Hematopoietic multipotent progenitor cell treated with erythropoietin and hydrocortisone succinate and interleukin-3 and kit ligand, for 4 days (in vitro differentiated cells): Measurements from ENCODE around the gene ITCH.

ENCODE experiments used
- DNase-seq: peaks from one replicate; pipeline ENCODE4 v3.0.0-alpha.2; 2015

The ITCH gene

GRCh38 chr20:34535857-34536256 lies 172.8 kb downstream of the ITCH start:
- no peak for DNase-seq

- peak; percentile 70 for DNase-seq
Measured at GRCh38 chr20:34536798-34537394, 173.8 kb downstream of the ITCH start.

- no peak for DNase-seq
Measured at GRCh38 chr20:34537651-34538050, 174.6 kb downstream of the ITCH start.

- peak; percentile 72 for DNase-seq
Measured at GRCh38 chr20:34538671-34539123, 175.6 kb downstream of the ITCH start.

- no peak for DNase-seq
Measured at GRCh38 chr20:34539756-34540155, 176.7 kb downstream of the ITCH start.

- DNase-seq, result no peak
Measured at GRCh38 chr20:34540596-34541263, 177.7 kb downstream of the ITCH start.

- no peak for DNase-seq
Measured at GRCh38 chr20:34541264-34541901, 178.3 kb downstream of the ITCH start.

GRCh38 chr20:34541917-34542316 lies 178.8 kb downstream of the ITCH start:
- no peak for DNase-seq

GRCh38 chr20:34542439-34542838 lies 179.4 kb downstream of the ITCH start:
- DNase-seq, result no peak

- DNase-seq, result no peak
Measured at GRCh38 chr20:34543463-34544056, 180.5 kb downstream of the ITCH start.

- DNase-seq, result peak; percentile 63
Measured at GRCh38 chr20:34544109-34544796, 181.2 kb downstream of the ITCH start.

- no peak for DNase-seq
Measured at GRCh38 chr20:34546751-34547181, 183.7 kb downstream of the ITCH start.

GRCh38 chr20:34547844-34548613 lies 185.0 kb downstream of the ITCH start:
- DNase-seq, result no peak

- DNase-seq, result peak; percentile 64
Measured at GRCh38 chr20:34549291-34549928, 186.3 kb downstream of the ITCH start.

- no peak for DNase-seq
Measured at GRCh38 chr20:34549929-34550305, 186.8 kb downstream of the ITCH start.

- DNase-seq, result no peak
Measured at GRCh38 chr20:34552569-34552968, 189.5 kb downstream of the ITCH start.

- no peak for DNase-seq
Measured at GRCh38 chr20:34553366-34553867, 190.3 kb downstream of the ITCH start.

GRCh38 chr20:34557936-34558319 lies 194.9 kb downstream of the ITCH start:
- DNase-seq, result no peak

GRCh38 chr20:34558320-34559218 lies 195.5 kb downstream of the ITCH start, which contains the start of gene MAP1LC3A:
MAP1LC3A (plus strand) TSS chr20:34558718; CDS start chr20:34558869, 151 bp downstream.
- DNase-seq, result peak; percentile 95
